ENCODE measurements around the gene VWA8.
"Not testable (repeated sequence)": the region's sequence is repeated elsewhere in the genome, so short reads cannot be mapped to it uniquely, and the experiment has no call there.

VWA8 gene

GRCh38 chr13:41827507-41828213 is 133.2 kb downstream of the VWA8 start:
- no peak overlapping the region for H3K4me3 ChIP-seq (ENCODE audit: low read length)
- TF ChIP-seq ZNF274 (IDR thresholded peaks at IDR 0.05; ENCODE audit: low read depth, low read length), result no peak

GRCh38 chr13:41825691-41826090 is 135.2 kb downstream of the VWA8 start:
- H3K4me3 ChIP-seq (ENCODE audit: low read length), result no peak overlapping the region

DNA sequence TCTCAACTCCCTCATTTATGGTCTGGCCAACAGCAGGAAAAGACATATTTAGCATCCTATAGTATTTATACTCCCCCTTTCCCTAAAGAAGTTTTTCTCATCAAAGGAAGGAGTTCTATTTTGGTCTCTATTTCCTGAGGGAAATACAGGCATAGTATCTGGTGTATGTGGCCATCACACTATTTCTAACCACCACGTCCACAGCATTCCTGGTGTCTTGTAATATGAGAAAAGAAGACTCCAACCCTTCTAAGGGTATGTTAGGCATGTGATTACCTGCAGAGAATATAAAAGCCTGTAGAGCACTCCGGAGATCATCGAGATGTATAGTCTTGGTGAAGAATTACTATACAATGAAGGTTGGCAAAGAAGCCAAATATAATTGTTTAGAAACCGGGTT is 137.4 kb downstream of the VWA8 start:
- TF ChIP-seq ZNF274 (IDR thresholded peaks at IDR 0.05; ENCODE audit: low read depth, low read length), result no peak
- H3K4me3 ChIP-seq (ENCODE audit: low read length), result no peak overlapping the region

More at GRCh38 chr13:41825691-41826090, 135.2 kb downstream of the VWA8 start:
- no peak for TF ChIP-seq ZNF274 (IDR thresholded peaks at IDR 0.05; ENCODE audit: low read depth, low read length)

DNA sequence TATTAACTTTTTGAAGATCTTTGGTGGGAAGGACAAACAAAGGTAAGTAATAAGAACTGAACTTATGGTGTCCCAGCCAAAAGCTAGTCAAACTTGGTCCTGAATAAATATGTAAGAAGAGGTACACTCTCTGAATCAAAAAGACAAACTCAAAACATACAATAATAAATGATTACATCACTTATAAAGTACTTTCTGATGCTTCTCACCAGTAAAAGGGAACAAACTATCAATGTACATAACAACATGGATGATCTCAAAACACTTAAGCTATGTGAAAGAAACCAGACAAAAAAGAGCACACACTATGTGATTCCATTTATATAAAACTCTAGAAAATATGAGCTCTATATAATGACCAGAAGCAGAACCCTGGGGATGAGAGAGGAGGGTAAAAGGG is 138.3 kb downstream of the VWA8 start:
- no peak overlapping the region for H3K4me3 ChIP-seq (ENCODE audit: low read length)
- TF ChIP-seq ZNF274 (IDR thresholded peaks at IDR 0.05; ENCODE audit: low read depth, low read length), result no peak

DNA sequence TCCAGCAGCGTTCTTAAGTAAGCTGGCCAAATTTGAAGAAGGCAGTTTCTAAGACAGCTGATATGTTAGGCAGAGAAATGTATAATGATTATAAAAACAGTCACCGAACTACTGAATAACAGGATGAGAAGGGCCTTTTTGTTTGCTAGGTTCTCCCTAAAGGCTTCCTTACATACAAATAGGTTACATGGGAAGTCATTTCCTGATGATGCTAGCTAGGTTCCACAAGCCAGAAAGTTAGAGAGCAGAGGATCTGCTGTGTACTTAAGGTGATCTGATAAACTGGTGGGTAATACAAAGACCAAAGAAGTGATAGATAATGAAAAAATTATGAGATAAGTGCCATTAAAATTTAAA is 139.7 kb downstream of the VWA8 start:
- TF ChIP-seq ZNF274 (IDR thresholded peaks at IDR 0.05; ENCODE audit: low read depth, low read length), result no peak
- no peak overlapping the region for H3K4me3 ChIP-seq (ENCODE audit: low read length)

DNA sequence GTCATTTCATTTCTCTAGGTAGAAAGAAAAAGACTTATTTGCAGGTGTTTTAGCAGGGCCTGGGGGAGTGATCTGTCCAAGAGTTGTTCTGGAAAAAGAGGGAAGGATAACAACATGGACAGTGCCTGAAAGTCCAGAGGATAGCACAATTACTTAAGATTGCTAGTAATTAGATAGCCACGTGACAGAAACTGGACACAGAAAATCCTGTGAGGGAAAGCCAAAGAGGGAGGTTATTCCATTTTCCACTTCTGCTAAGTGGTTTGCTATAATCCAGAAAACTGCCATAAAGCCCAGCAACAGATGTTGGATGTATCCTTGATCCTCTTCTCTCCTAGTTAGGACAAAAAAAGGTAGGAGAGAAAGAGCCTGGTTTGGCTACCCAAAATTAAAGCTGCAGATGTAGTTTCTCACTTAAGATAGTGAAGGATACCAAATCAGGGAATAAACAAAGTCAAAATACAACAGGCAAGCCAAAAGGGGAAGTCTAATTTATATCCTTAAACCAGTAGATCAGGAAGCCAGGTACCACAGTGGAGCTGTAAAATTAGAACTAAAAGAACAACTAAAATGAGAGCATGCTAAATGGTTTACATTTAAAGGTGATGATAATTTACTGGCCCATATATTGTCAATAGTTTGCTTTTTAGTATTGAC is 140.2 kb downstream of the VWA8 start:
- no peak for TF ChIP-seq ZNF274 (IDR thresholded peaks at IDR 0.05; ENCODE audit: low read depth, low read length)
- H3K4me3 ChIP-seq (ENCODE audit: low read length), result no peak overlapping the region

GRCh38 chr13:41816057-41816456 is 144.9 kb downstream of the VWA8 start:
- no peak overlapping the region for H3K4me3 ChIP-seq (ENCODE audit: low read length)
- no peak for TF ChIP-seq ZNF274 (IDR thresholded peaks at IDR 0.05; ENCODE audit: low read depth, low read length)

GRCh38 chr13:41813426-41813825 is 147.5 kb downstream of the VWA8 start:
- H3K4me3 ChIP-seq (ENCODE audit: low read length), result no peak overlapping the region
- TF ChIP-seq ZNF274 (IDR thresholded peaks at IDR 0.05; ENCODE audit: low read depth, low read length), result no peak

DNA sequence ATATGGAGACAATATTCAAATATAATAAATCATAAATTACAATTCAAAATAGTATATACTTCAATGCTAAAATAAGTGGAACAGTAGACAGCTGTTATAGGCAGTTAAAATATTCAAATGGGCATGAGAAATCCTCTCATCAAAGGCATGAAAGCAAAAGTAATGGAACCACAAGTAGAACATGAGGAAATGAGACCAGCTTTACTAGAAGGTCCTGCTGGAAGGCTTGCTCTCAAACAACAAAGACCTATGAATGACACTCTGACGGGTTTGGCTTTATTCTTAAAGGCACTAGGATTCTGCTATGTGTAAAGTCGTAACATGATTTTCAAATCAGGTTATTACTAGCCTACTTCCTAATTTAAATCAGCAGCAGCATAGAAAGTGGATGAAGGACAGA is 148.1 kb downstream of the VWA8 start:
- TF ChIP-seq ZNF274 (IDR thresholded peaks at IDR 0.05; ENCODE audit: low read depth, low read length), result no peak

GRCh38 chr13:41812237-41812636 is 148.7 kb downstream of the VWA8 start:
- H3K4me3 ChIP-seq (ENCODE audit: low read length), result no peak overlapping the region
- no peak for TF ChIP-seq ZNF274 (IDR thresholded peaks at IDR 0.05; ENCODE audit: low read depth, low read length)

More for the DNA sequence above, 148.1 kb downstream of the VWA8 start:
- H3K4me3 ChIP-seq (ENCODE audit: low read length), result no peak overlapping the region

DNA sequence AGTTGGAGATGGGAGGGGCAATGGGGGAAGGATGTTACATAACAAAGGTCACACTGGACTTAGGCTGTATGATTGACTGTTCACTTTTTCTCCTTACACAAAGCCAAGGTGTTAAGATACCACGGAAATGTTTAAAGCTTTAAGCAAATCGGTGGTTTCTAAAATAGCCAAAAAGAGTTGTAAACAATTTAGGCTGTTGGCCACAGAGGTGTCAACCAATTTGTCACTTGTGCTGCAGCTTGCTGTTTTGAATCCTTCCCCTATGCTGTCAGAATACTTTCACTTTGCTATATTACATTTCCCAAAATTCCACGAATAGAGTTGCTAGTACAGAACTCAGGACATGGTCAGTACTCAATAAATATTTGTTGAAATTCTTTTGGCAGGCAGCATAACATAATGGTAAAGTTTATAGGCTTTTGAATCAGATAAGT is 149.3 kb downstream of the VWA8 start:
- TF ChIP-seq ZNF274 (IDR thresholded peaks at IDR 0.05; ENCODE audit: low read depth, low read length), result no peak
- no peak overlapping the region for H3K4me3 ChIP-seq (ENCODE audit: low read length)

- no peak overlapping the region for H3K4me3 ChIP-seq (ENCODE audit: low read length)
- no peak for TF ChIP-seq ZNF274 (IDR thresholded peaks at IDR 0.05; ENCODE audit: low read depth, low read length)
Observed at GRCh38 chr13:41809962-41810361, 150.9 kb downstream of the VWA8 start.

DNA sequence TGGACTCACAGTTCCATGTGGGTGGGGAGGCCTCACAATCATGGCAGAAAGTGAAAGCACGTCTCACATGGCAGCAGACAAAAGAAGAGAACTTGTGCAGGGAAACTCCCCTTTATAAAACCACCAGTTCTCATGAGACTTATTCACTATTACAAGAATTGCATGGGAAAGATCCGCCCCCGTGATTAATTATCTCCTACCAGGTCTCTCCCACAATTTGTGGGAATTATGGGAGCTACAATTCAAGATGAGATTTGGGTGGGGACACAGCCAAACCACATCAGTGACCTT is 157.5 kb downstream of the VWA8 start:
- H3K4me3 ChIP-seq (ENCODE audit: low read length), result not testable (repeated sequence)

- no peak for TF ChIP-seq ZNF274 (IDR thresholded peaks at IDR 0.05; ENCODE audit: low read depth, low read length)
Observed at GRCh38 chr13:41802684-41803444, 158.0 kb downstream of the VWA8 start.

GRCh38 chr13:41802043-41802683 is 158.7 kb downstream of the VWA8 start:
- TF ChIP-seq ZNF274 (IDR thresholded peaks at IDR 0.05; ENCODE audit: low read depth, low read length), result no peak
- H3K4me3 ChIP-seq (ENCODE audit: low read length), result no peak overlapping the region

More at GRCh38 chr13:41802684-41803444, 158.0 kb downstream of the VWA8 start:
- no peak overlapping the region for H3K4me3 ChIP-seq (ENCODE audit: low read length)

Measured in GM08714 (cell line).